ENCODE results near the gene PITPNB.

PITPNB gene

DNA sequence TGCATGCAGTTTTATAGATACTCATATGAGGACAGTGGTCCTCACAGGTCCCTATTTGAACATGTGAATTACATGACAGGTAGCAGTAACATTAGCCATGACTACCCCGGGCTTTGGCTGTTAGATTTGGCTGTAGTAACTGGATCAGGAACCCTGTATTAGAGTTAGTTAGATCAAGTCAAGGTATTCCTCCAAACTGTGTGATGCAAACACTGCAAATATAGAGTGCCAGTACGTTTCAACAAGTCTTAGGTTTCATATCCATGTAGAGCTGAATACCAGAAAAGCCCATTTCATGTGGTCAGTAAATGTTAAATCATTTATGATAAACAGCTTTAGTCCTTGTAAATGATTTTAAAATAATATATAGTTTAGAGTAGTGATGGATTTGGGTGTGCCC lies 29.5 kb upstream of the PITPNB start:
- Histone ChIP-seq H3K27ac (no peak overlapping the region), H3K9ac (no peak overlapping the region), H3K27me3 (ENCODE audit: control insufficient read depth, insufficient read depth, low read length) (no peaks in the 10 kb centered on the region), H3K4me1 (no peaks in the 10 kb centered on the region), H3K9me3 (ENCODE audit: control insufficient read depth, low read length) (no peaks in the 10 kb centered on the region), H3K4me2 (ENCODE audit: low read length) (no peak overlapping the region), H3K36me3 (ENCODE audit: control insufficient read depth, insufficient read depth, low read length) (no peaks in the 10 kb centered on the region), H2AFZ (no peak overlapping the region), H3K79me2 (no peaks in the 10 kb centered on the region), H3K4me3 (ENCODE audit: low read depth, low read length) (no peak overlapping the region)
- TF ChIP-seq, protein P1, sequence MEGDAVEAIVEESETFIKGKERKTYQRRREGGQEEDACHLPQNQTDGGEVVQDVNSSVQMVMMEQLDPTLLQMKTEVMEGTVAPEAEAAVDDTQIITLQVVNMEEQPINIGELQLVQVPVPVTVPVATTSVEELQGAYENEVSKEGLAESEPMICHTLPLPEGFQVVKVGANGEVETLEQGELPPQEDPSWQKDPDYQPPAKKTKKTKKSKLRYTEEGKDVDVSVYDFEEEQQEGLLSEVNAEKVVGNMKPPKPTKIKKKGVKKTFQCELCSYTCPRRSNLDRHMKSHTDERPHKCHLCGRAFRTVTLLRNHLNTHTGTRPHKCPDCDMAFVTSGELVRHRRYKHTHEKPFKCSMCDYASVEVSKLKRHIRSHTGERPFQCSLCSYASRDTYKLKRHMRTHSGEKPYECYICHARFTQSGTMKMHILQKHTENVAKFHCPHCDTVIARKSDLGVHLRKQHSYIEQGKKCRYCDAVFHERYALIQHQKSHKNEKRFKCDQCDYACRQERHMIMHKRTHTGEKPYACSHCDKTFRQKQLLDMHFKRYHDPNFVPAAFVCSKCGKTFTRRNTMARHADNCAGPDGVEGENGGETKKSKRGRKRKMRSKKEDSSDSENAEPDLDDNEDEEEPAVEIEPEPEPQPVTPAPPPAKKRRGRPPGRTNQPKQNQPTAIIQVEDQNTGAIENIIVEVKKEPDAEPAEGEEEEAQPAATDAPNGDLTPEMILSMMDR (IDR thresholded peaks at IDR 0.05) = no peak

DNA sequence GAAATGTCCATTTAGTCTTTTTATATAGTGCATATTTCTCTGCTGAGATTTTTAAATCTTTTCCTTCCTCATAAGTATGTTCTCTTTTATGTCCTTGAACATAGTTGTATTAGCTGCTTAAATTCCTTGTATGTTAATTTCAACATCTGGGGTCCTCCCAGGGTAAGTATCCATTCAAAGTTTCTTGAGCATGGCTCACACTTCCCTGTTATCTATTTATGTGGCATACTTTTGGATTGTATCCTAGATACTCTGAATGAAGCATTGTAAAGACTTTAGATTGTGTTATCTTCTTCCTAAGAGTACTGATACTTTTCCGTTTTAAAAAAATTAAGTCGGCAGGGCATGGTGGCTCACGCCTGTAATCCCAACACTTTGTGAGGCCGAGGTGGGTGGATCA lies 28.4 kb upstream of the PITPNB start:
- no peak overlapping the region for H3K9ac ChIP-seq
- H3K79me2 ChIP-seq = no peaks in the 10 kb centered on the region
- TF ChIP-seq, protein P1 (IDR thresholded peaks at IDR 0.05) = no peak
- no peaks in the 10 kb centered on the region for H3K36me3 ChIP-seq (ENCODE audit: control insufficient read depth, insufficient read depth, low read length)
- no peaks in the 10 kb centered on the region for H3K27me3 ChIP-seq (ENCODE audit: control insufficient read depth, insufficient read depth, low read length)
- H3K4me2 ChIP-seq (ENCODE audit: low read length) = no peak overlapping the region
- H3K4me1 ChIP-seq = no peaks in the 10 kb centered on the region
- H3K4me3 ChIP-seq (ENCODE audit: low read depth, low read length) = no peak overlapping the region
- no peaks in the 10 kb centered on the region for H3K9me3 ChIP-seq (ENCODE audit: control insufficient read depth, low read length)
- H3K27ac ChIP-seq = no peak overlapping the region
- H2AFZ ChIP-seq = no peak overlapping the region

GRCh38 chr22:27941143-27941542 lies 22.1 kb upstream of the PITPNB start:
- no peak overlapping the region for H3K9ac ChIP-seq
- TF ChIP-seq, protein P1 (IDR thresholded peaks at IDR 0.05) = no peak
- H3K4me1 ChIP-seq = no peaks in the 10 kb centered on the region
- H3K27ac ChIP-seq = no peak overlapping the region
- H2AFZ ChIP-seq = no peak overlapping the region
- H3K4me3 ChIP-seq (ENCODE audit: low read depth, low read length) = no peak overlapping the region
- no peaks in the 10 kb centered on the region for H3K27me3 ChIP-seq (ENCODE audit: control insufficient read depth, insufficient read depth, low read length)
- H3K9me3 ChIP-seq (ENCODE audit: control insufficient read depth, low read length) = no peaks in the 10 kb centered on the region
- no peaks in the 10 kb centered on the region for H3K79me2 ChIP-seq
- no peaks in the 10 kb centered on the region for H3K36me3 ChIP-seq (ENCODE audit: control insufficient read depth, insufficient read depth, low read length)
- H3K4me2 ChIP-seq (ENCODE audit: low read length) = no peak overlapping the region

GRCh38 chr22:27937453-27937852 lies 18.4 kb upstream of the PITPNB start:
- TF ChIP-seq, protein P1 (IDR thresholded peaks at IDR 0.05) = no peak
- Histone ChIP-seq H2AFZ (no peak overlapping the region), H3K27ac (no peak overlapping the region), H3K4me2 (ENCODE audit: low read length) (no peak overlapping the region), H3K27me3 (ENCODE audit: control insufficient read depth, insufficient read depth, low read length) (no peaks in the 10 kb centered on the region), H3K9ac (no peak overlapping the region), H3K79me2 (no peaks in the 10 kb centered on the region), H3K4me1 (no peaks in the 10 kb centered on the region), H3K36me3 (ENCODE audit: control insufficient read depth, insufficient read depth, low read length) (no peaks in the 10 kb centered on the region), H3K4me3 (ENCODE audit: low read depth, low read length) (no peak overlapping the region), H3K9me3 (ENCODE audit: control insufficient read depth, low read length) (no peaks in the 10 kb centered on the region)

DNA sequence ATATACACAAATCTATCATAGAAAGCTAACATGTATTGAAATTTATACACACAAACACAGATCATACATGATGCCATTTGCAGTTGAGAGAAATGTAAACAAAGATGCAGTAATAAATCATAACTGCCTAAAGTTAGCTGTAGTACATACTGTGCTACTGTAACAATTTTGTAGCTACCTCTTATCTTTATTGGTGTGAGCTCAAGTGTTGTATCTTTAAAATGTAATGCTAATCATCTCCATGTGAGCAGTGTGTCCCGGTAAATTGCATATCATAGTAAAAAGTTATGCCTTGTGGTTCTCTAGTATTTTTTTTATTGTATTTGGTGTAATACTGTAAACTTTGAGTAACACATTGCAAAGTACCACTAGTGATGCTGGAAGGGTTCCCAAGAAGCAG lies 16.8 kb upstream of the PITPNB start:
- H3K4me1 ChIP-seq = no peaks in the 10 kb centered on the region
- no peaks in the 10 kb centered on the region for H3K79me2 ChIP-seq
- H3K4me3 ChIP-seq (ENCODE audit: low read depth, low read length) = no peak overlapping the region
- TF ChIP-seq, protein P1 (IDR thresholded peaks at IDR 0.05) = no peak
- H3K9ac ChIP-seq = no peak overlapping the region
- no peaks in the 10 kb centered on the region for H3K9me3 ChIP-seq (ENCODE audit: control insufficient read depth, low read length)
- no peak overlapping the region for H2AFZ ChIP-seq
- H3K27me3 ChIP-seq (ENCODE audit: control insufficient read depth, insufficient read depth, low read length) = no peaks in the 10 kb centered on the region
- H3K4me2 ChIP-seq (ENCODE audit: low read length) = no peak overlapping the region
- no peaks in the 10 kb centered on the region for H3K36me3 ChIP-seq (ENCODE audit: control insufficient read depth, insufficient read depth, low read length)
- H3K27ac ChIP-seq = no peak overlapping the region
